Inflammatory macrophage treated with lipopolysaccharide for 4 hours (primary cell): ENCODE data around the gene ANKRD42.

ENCODE experiments used
- DNase-seq: peaks from one replicate; pipeline ENCODE4 v3.0.0-alpha.2; 2020

ANKRD42 gene

GRCh38 chr11:83193315-83194280 is at the start of gene ANKRD42:
Gene ANKRD42, plus strand, starts transcription at chr11:83193712. Its CDS starts 959 bp downstream, at chr11:83194671.
- peak; percentile 97 for DNase-seq

GRCh38 chr11:83147895-83148294 is 45.6 kb upstream of the ANKRD42 start:
- DNase-seq: no peak

GRCh38 chr11:83150450-83150849 is 43.1 kb upstream of the ANKRD42 start:
- no peak for DNase-seq

- DNase-seq: no peak
These were observed 42.1 kb upstream of the ANKRD42 start for GRCh38 chr11:83151274-83151977.

- DNase-seq: no peak
These were observed 41.2 kb upstream of the ANKRD42 start for GRCh38 chr11:83152264-83152663.

- DNase-seq: peak; percentile 66
These were observed 39.7 kb upstream of the ANKRD42 start for GRCh38 chr11:83153764-83154163.

GRCh38 chr11:83156144-83156995 is 37.1 kb upstream of the ANKRD42 start:
- peak; percentile 100 for DNase-seq

DNA sequence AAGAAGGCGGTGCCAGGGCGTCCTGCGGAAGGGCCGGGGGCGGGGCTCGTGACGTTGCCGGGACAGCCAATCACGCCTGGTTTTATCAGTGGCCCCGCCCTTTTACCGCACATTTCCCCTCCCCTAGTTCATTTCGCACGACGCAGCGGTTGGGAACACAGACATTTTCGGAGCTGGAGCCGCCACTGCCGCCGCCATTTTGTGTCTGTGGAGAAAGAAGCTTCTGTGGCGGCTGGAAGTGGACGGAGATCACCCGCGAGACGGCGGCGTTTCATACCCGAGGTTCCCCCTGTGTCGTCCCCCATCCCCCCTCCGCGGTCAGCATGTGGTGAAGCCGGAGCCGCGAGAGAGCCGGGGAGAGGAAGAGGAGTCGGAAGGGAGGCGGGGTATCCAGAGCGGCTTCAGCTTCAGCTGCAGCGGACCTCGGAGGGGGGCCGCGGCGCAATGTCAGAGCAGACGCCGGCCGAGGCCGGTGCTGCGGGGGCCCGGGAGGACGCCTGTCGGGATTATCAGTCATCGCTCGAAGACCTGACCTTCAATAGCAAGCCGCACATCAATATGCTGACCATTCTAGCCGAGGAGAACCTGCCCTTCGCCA is 36.4 kb upstream of the ANKRD42 start, which contains the start of gene PCF11:
Gene PCF11, plus strand, starts transcription at position 136 of the 598 bp plus-strand sequence. Its CDS starts 309 bp downstream, at position 445.
- no peak for DNase-seq

- DNase-seq: peak; percentile 82
These were observed 35.7 kb upstream of the ANKRD42 start for GRCh38 chr11:83157594-83158356.

- DNase-seq: no peak
These were observed 35.1 kb upstream of the ANKRD42 start for GRCh38 chr11:83158357-83158786.

DNA sequence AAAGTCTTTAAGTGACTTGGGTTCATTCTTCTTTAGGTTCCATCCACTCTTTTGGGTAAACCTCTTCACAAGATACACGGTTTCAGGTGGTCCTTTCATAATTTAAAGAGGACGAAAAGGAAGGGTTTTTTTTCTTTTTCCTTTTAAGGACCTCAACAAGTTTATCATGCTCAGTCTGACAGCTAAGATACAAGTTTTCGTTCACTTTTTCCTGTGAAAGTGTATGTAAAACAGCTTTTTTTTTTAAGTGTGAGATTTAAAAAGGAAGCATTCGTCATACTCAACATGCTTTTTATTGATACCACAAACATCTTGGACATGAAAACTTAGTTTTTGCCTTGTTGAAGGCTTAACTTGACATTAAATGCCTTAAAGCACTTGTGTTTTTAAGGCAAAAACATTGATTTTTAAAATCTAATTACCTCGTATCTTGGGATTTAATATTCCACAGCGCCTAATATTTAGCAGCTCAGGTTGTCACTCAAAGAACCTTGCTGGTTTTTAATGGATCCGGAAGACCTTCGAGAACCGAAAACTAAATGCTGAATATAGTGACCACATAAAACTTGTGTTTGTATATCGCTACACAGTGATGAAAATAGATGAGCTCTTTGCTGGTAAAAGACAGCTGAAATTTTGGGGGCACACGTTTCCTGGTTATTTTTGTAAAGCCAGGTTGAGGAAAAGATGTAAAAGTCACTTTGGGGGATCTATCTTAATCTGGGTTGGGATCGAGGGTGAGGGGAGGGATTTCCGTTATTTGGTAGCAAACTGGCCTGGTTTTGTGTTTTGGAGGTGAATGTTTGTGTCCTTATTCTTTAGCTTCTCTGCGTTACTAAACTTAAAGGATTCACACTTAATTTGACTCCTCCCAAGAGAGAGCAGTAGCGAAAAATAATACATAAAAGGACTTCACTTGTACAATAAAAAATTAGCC is 34.3 kb upstream of the ANKRD42 start:
- no peak for DNase-seq

DNA sequence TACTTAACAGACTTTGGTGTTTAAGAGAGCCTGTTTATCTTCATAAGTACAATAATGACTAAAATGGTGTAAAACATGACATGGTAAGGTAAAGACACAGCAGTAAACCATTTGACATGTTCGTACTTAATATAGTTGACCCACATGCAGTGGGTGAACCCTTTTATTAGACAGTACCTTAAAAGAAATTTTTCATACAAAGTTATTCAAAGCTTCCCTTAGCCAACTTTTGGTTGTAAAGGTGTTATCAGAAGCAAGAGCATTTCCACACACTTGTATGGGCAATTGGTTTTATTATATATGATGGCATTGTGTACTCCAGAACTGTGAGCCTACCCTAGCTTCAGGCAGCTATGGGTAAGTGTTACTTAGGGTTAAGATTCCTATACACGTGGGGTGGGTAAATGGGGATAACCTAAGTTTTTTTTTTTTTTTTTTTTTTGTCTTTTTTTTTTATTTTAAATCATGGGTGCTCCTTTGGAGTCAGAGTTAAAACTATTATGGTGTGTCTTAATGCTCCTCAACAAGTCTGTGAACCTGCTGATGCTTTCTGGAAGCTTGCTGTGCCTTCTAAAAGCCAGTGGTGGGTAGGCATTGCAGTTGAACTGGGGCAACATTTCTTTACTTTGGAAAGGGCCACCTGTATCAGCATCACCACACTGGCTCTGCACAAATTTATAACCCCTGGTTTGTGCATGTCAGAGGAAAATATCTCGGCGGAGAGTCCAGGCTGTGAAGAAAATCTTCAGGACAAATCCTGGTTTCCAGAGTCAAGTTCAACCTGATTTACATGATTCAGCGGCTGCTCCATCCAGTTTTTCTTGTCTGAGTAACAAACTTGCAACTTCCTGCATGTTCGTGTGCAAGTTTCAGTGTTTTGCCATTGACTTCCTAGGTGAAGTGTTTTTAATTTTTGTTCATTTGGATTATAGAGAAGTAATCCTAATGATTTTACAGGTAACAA is 33.3 kb upstream of the ANKRD42 start:
- peak; percentile 20 for DNase-seq

GRCh38 chr11:83161610-83162199 is 31.8 kb upstream of the ANKRD42 start:
- no peak for DNase-seq

DNA sequence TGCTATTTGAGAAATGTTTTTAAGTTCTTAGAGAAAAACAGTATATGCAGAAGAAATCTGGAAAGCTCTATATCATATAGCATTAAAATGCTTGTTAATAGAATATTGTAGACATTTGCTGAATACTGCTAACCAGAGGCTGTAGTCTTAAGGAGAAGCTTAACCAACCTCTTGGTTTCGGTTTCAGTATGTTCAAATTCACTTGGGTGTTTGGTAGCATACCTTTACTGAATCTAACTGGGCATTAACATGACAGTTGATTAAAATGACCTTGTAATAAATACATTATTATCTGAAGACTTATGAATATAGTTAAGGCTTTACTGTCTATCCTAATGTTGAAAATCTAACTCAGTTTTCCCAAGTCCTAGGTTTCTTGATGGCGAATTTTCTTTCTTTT is 31.1 kb upstream of the ANKRD42 start:
- peak; percentile 52 for DNase-seq

GRCh38 chr11:83166193-83166866 is 27.2 kb upstream of the ANKRD42 start:
- no peak for DNase-seq

- DNase-seq: no peak
These were observed 24.8 kb upstream of the ANKRD42 start for GRCh38 chr11:83168756-83169155.

- no peak for DNase-seq
These were observed 22.6 kb upstream of the ANKRD42 start for GRCh38 chr11:83170865-83171264.

- DNase-seq: peak; percentile 43
These were observed 21.0 kb upstream of the ANKRD42 start for GRCh38 chr11:83172551-83172950.
